Lung (tissue), 16 donors: ENCODE measurements around the gene RHOV. TPM values are rescaled to one million over a fixed set of nuclear protein-coding genes. Genes with fewer than 3 reads are reported as not detected.

Source experiments
- ATAC-seq: fragments of 200-7000 bp; cut with Tn5 transposase; one replicate; pipeline ENCODE4 v1.9.1; 2020; ENCODE audit warnings: moderate number of reproducible peaks; ENCODE audit not compliant: insufficient read depth, low FRiP score
- DNase-seq, 3 donors: peaks; one replicate each; pipeline ENCODE4 v3.0.0-alpha.2; 2013 to 2017
- H3K27ac ChIP-seq, 2 donors: one replicate each; pipeline ENCODE4 v1.5.1; 2013; ENCODE audit warnings: mild to moderate bottlenecking in 2 of 2, moderate library complexity in 2 of 2, control low read depth in 1 of 2, inconsistent platforms in 1 of 2, low read depth in 1 of 2, low read length in 1 of 2
- H3K27me3 ChIP-seq, 3 donors: one replicate each; pipeline ENCODE4 v1.5.1; 2013; ENCODE audit warnings: low read length in 2 of 3; ENCODE audit not compliant: control insufficient read depth in 3 of 3, insufficient read depth in 3 of 3
- H3K36me3 ChIP-seq, 4 donors: one replicate each; pipeline ENCODE4 v1.5.1; 2013; ENCODE audit warnings: low read length in 4 of 4, mild to moderate bottlenecking in 1 of 4, moderate library complexity in 1 of 4; ENCODE audit not compliant: control insufficient read depth in 4 of 4, insufficient read depth in 4 of 4
- H3K4me1 ChIP-seq, 5 donors: one replicate each; pipeline ENCODE4 v1.5.1; 2013; ENCODE audit warnings: low read length in 5 of 5, mild to moderate bottlenecking in 2 of 5, moderate library complexity in 1 of 5; ENCODE audit not compliant: control insufficient read depth in 5 of 5, insufficient read depth in 5 of 5
- H3K4me3 ChIP-seq: one replicate; pipeline ENCODE4 v1.5.1; 2013; ENCODE audit warnings: mild to moderate bottlenecking, control low read depth, moderate library complexity
- H3K9ac ChIP-seq, 2 donors: one replicate each; pipeline ENCODE4 v1.5.1; 2013; ENCODE audit warnings: low read length in 2 of 2, control low read depth in 1 of 2; ENCODE audit not compliant: insufficient read depth in 1 of 2
- H3K9me3 ChIP-seq, 4 donors: one replicate each; pipeline ENCODE4 v1.5.1; 2013; ENCODE audit warnings: low read length in 3 of 4, mild to moderate bottlenecking in 1 of 4, moderate library complexity in 1 of 4; ENCODE audit not compliant: control insufficient read depth in 4 of 4, insufficient read depth in 3 of 4
- CTCF ChIP-seq: IDR thresholded peaks from 2 replicates; pipeline ENCODE4 v1.5.1; 2012; ENCODE audit warnings: mild to moderate bottlenecking; ENCODE audit errors: control extremely low read depth, extremely low read depth
- WGBS, 2 donors: extraction: QIAGEN DNeasy Blood & Tissue Kit; methylation state at CpG; one replicate each; pipeline ENCODE4 v1.1.7; 2013; 5-methylcytosine and 5-hydroxymethylcytosine counted together
- long read RNA-seq, 5 donors: transcript quantifications; one replicate each; lab custom pipeline, GENCODE V29; 2026
- polyA plus RNA-seq, 2 donors: library from polyadenylated mRNA; stranded (reverse); fragments of 200-250 nt; gene quantifications; one replicate each; pipeline ENCODE4 v1.2.1, GENCODE V29; 2013
- total RNA-seq, 2 donors: library from RNA; depleted of rRNA in 1 of 2; stranded (reverse); fragments of >200 nt in 1 of 2; gene quantifications; one replicate each; pipeline ENCODE4 v1.2.1, GENCODE V29; 2014 to 2021
- donor health status: control.
- donor health status: control.
- donor health status: Bipolar disorder and iron deficiency.
- donor health status: healthy.
- donor health status: DM: yes; HTN: yes; CAD: no.

The RHOV gene
- 1 to 10 TPM; 2.1 to 8.5 TPM for total RNA-seq
- 1 to 10 TPM; 3.2 to 5.3 TPM for polyA plus RNA-seq
- long read RNA-seq, donor 1: 0 reads
- long read RNA-seq, donor 2: 0 reads
- long read RNA-seq, donor 3: 0 reads
- long read RNA-seq, donor 4: 0 reads
- long read RNA-seq, donor 5, partial matches to known transcripts: 0 of 1 reads
- long read RNA-seq, donor 5, other reads (novel, unspliced or antisense): 0 of 1 reads

- WGBS, 2 donors: 1% methylated on average over 61 to 74 of the region's 74 CpGs
- no peaks in the 10 kb centered on the region for H3K36me3 ChIP-seq
- peaks cover 0 to 5% (median 0%) of the 10 kb centered on the region in 3 donors for H3K27me3 ChIP-seq
- no peaks in the 10 kb centered on the region for H3K9me3 ChIP-seq
- H3K9ac ChIP-seq: no peak within 1 kb of the TSS
- H3K4me3 ChIP-seq: peak within 1 kb of the TSS; percentile 38
- ATAC-seq (peak; percentile 68), DNase-seq (peak; percentile 50 to 64 (median 60))
- H3K27ac ChIP-seq: no peak within 1 kb of the TSS
- no peak for TF ChIP-seq CTCF
- H3K4me1 ChIP-seq: peaks cover 0 to 13% (median 4%) of the 10 kb centered on the region in 5 donors
Measured at GRCh38 chr15:40873694-40874561, at the start of gene RHOV. RHOV (minus strand) TSS chr15:40874234; CDS start chr15:40874139, 95 bp downstream.

GRCh38 chr15:40923551-40923950 is 49.5 kb upstream of the RHOV start:
- H3K9ac ChIP-seq: no peak overlapping the region
- 82 to 95% methylated on average over 9 of the region's 9 CpGs for WGBS, 2 donors

GRCh38 chr15:40922608-40923005 is 48.6 kb upstream of the RHOV start:
- DNase-seq: no peak
- Histone ChIP-seq H3K36me3 (no peaks in the 10 kb centered on the region), H3K27me3 (peaks cover 0 to 30% (median 24%) of the 10 kb centered on the region in 3 donors), H3K9me3 (no peaks in the 10 kb centered on the region), H3K4me1 (peaks cover 0 to 30% (median 20%) of the 10 kb centered on the region in 5 donors), H3K4me3 (no peak overlapping the region), H3K9ac (no peak overlapping the region), H3K27ac (no peak overlapping the region)
- no peak for TF ChIP-seq CTCF
- 59 to 65% methylated on average over 10 of the region's 10 CpGs for WGBS, 2 donors
- no peak for ATAC-seq

More at GRCh38 chr15:40923551-40923950, 49.5 kb upstream of the RHOV start:
- H3K27me3 ChIP-seq: peaks cover 0 to 36% (median 26%) of the 10 kb centered on the region in 3 donors
- no peak overlapping the region for H3K4me3 ChIP-seq
- DNase-seq (no peak), ATAC-seq (no peak)
- H3K4me1 ChIP-seq: peaks cover 0 to 28% (median 23%) of the 10 kb centered on the region in 5 donors
- H3K36me3 ChIP-seq: no peaks in the 10 kb centered on the region
- H3K9me3 ChIP-seq: no peaks in the 10 kb centered on the region
- H3K27ac ChIP-seq: no peak overlapping the region
- no peak for TF ChIP-seq CTCF
